Measurements from ENCODE around the gene IRGM.
"Not testable (repeated sequence)": the region's sequence is repeated elsewhere in the genome, so short reads cannot be mapped to it uniquely, and the experiment has no call there.

Gene IRGM, protein sequence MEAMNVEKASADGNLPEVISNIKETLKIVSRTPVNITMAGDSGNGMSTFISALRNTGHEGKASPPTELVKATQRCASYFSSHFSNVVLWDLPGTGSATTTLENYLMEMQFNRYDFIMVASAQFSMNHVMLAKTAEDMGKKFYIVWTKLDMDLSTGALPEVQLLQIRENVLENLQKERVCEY

GRCh38 chr5:150846308-150846653 lies at the start of gene IRGM:
IRGM (plus strand) TSS chr5:150846521; CDS start chr5:150848124, 1,603 bp downstream.
- DNase-seq (ENCODE audit: low read depth), result not testable (repeated sequence)

- DNase-seq (ENCODE audit: low read depth), result no peak
Measured at GRCh38 chr5:150797384-150797783, 48.9 kb upstream of the IRGM start.

- DNase-seq (ENCODE audit: low read depth), result peak; percentile 43
Measured at GRCh38 chr5:150801117-150801927, 45.0 kb upstream of the IRGM start.

- DNase-seq (ENCODE audit: low read depth), result no peak
Measured at GRCh38 chr5:150804388-150804787, 41.9 kb upstream of the IRGM start.

DNA sequence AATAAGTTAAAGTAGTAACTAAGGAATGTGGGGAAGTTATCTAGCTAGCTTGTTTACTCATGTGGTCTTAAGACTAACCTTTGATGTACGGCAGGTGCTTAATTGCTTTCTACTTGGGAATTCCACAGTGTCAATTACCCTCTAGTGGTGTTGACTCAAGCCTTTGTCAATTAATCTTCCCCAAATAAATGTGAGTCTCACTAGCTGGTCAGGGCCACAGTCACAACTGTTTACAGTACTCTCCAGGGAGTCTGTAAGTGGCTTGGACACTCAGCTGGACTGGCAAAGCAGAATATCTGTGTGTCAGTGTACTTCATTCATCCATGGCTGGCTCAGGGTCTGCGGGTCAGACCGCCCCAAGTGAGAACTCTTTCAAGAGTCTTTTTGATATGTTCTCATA lies 37.0 kb upstream of the IRGM start:
- DNase-seq (ENCODE audit: low read depth), result no peak

DNA sequence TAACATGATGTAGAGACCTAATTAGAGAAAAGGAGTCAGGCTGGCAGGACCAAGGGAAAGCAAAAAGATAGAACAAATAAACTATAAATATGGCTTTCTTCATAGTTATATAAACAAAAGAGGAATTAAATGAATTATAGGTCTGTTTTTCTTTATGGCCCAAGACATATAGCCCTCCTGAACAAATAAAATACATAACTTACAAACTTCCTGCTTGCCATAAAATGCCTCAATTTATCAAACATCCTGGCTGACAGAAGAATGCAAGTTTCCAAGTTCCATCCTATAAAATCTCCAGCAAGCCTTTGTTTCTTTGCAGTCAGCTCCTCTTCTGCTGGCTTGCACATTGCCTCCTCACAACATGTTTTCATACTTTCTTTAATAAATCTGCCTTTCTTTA lies 31.3 kb upstream of the IRGM start:
- no peak for DNase-seq (ENCODE audit: low read depth)

DNA sequence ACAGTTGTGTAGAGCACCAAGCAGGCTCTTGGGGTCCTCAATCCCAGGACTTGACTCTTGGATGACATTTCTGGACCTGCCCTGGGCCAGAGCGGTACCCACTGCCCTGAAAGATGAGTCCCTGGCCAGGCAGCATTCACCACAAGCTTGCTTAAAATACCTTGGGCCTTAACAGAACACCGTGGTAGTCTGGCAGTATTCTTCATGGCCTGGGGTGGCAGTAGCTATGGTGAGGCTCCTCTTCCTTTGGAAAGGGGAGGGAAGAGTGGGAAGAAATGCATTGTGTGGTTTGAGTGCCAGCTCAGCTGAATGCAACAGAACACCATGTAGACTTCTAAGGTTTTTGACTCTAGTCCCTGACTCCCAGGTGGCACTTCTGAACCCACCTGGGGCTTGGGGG lies 29.4 kb upstream of the IRGM start:
- DNase-seq (ENCODE audit: low read depth), result no peak

- DNase-seq (ENCODE audit: low read depth), result no peak
Measured at GRCh38 chr5:150829744-150830143, 16.6 kb upstream of the IRGM start.

- not testable (repeated sequence) for DNase-seq (ENCODE audit: low read depth)
Measured at GRCh38 chr5:150831821-150832220, 14.5 kb upstream of the IRGM start.

GRCh38 chr5:150836064-150836463 lies 10.3 kb upstream of the IRGM start:
- DNase-seq (ENCODE audit: low read depth), result no peak

- no peak for DNase-seq (ENCODE audit: low read depth)
Measured at GRCh38 chr5:150836703-150837102, 9.6 kb upstream of the IRGM start.

DNA sequence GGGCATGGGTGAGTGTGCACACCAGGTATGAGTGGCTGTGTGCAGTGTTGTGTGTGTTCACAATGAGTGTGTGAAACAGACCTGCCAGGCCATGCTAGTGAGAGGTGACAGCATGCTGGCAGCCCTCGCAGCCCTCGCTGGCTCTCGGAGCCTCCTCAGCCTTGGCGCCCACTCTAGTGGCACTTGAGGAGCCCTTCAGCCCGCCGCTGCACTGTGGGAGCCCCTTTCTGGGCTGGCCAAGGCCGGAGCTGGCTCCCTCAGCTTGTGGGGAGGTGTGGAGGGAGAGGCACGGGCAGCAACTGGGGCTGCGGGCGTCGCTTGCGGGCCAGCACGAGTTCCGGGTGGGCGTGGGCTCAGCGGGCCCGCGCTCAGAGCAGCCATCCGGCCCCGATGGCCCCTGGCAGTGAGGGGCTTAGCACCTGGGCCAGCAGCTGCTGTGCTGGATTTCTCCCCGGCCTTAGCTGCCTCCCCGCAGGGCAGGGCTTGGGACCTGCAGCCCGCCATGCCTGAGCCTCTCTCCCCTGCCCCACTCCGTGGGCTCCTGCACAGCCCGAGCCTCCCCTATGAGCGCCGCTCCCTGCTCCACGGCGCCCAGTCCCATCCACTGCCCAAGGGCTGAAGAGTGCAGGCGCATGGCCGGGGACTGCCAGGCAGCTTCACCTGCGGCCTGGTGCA lies 999 bp upstream of the IRGM start:
- DNase-seq (ENCODE audit: low read depth), result not testable (repeated sequence)

DNA sequence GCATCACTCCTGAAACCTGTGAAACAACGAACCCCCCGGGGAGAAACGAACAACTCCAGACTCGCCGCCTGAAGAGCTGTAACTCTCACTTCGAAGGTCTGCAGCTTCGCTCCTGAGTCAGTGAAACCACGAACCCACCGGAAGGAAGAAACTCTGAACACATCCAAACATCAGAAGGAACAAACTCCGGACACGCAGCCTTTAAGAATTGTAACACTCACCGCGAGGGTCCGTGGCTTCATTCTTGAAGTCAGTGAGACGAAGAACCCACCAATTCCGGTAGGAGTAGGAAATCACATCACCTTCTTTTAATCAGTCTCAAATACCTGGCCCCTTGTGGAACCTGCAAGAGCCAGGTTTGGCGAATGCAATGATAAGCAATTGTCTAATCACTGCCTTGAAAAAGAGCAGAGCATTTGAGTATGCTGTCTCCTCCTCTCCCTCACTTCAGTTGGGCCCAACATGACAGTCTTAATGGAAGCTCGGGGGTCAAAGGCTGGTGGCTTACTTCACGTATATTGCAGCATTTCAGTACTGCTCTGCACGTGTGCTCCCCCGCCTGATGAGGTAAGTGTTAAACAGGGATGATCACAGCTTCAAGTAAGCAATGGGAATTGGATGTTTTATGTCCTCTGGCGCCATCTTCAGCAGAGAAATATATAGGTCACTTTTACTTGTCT lies 473 bp downstream of the IRGM start:
- peak; percentile 86 for DNase-seq (ENCODE audit: low read depth)

DNA sequence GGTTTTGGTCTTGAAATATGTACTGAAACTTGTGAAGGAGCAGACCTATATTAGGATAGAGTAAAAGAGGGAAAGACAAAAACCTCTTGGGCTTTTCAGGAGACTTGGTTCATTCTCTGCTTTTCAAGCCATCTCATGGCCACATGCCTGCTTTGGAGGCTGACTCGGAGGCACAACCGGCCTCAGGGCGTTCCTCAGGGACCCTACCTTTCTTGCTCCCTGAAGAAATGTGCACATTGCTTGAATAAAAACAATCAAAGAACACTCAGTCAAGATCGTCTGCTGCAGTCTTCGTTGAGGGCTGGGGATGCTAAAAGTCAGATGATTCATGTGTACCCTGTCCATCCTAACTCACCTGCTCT lies 994 bp downstream of the IRGM start:
- no peak for DNase-seq (ENCODE audit: low read depth)

- DNase-seq (ENCODE audit: low read depth), result no peak
Measured at GRCh38 chr5:150848271-150848670, 1.9 kb downstream of the IRGM start.

DNA sequence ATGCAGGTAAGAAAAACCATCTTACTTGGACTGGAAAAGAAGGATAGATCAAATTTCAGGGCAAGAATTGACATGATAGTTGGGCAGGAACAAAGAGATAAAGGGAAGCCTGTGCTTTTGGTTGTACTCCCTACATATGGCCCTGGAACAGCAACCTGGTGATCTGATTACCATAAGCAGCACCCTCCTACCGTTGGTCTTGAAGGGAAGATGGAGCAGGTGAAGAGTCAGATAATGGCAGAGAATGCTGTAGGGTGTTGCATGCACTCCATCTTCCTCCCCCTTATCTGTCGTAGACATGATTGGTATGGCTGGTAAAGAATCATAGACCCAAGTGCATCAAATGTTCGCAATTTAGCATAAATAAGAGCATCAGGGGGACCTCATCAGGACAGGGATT lies 4.7 kb downstream of the IRGM start:
- no peak for DNase-seq (ENCODE audit: low read depth)

DNA sequence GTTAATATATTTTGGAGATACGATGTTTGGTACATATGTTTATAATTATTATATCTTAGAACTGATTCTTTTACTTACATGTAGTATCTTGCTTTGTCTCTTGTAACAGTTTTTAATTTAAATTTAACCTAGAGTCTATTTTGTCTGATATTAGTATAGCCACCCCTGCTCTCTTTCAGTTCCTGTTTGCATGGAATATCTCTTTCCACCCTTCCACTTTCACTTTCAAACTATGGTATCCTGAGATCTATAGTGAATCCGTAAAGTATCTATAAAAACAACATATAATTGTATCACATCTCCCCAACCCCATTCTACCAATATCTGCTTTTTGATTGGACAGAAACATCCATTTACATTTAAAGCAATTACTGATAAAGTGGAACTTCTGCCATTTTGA lies 7.2 kb downstream of the IRGM start:
- DNase-seq (ENCODE audit: low read depth), result no peak

GRCh38 chr5:150856700-150857099 lies 10.4 kb downstream of the IRGM start:
- DNase-seq (ENCODE audit: low read depth), result not testable (repeated sequence)

- DNase-seq (ENCODE audit: low read depth), result no peak
Measured at GRCh38 chr5:150860246-150860821, 14.0 kb downstream of the IRGM start.

- no peak for DNase-seq (ENCODE audit: low read depth)
Measured at GRCh38 chr5:150862070-150862469, 15.7 kb downstream of the IRGM start.

- no peak for DNase-seq (ENCODE audit: low read depth)
Measured at GRCh38 chr5:150879358-150879757, 33.0 kb downstream of the IRGM start.
